Measurements from ENCODE around the gene KCNK7. TPM values are rescaled to one million over a fixed set of nuclear protein-coding genes. Genes with fewer than 3 reads are reported as not detected.
"Not testable (repeated sequence)": the region's sequence is repeated elsewhere in the genome, so short reads cannot be mapped to it uniquely, and the experiment has no call there.

The KCNK7 gene, protein sequence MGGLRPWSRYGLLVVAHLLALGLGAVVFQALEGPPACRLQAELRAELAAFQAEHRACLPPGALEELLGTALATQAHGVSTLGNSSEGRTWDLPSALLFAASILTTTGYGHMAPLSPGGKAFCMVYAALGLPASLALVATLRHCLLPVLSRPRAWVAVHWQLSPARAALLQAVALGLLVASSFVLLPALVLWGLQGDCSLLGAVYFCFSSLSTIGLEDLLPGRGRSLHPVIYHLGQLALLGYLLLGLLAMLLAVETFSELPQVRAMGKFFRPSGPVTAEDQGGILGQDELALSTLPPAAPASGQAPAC
- 0.09 TPM for polyA plus RNA-seq (2012; ENCODE audit: low read depth, missing spikeins)

DNA sequence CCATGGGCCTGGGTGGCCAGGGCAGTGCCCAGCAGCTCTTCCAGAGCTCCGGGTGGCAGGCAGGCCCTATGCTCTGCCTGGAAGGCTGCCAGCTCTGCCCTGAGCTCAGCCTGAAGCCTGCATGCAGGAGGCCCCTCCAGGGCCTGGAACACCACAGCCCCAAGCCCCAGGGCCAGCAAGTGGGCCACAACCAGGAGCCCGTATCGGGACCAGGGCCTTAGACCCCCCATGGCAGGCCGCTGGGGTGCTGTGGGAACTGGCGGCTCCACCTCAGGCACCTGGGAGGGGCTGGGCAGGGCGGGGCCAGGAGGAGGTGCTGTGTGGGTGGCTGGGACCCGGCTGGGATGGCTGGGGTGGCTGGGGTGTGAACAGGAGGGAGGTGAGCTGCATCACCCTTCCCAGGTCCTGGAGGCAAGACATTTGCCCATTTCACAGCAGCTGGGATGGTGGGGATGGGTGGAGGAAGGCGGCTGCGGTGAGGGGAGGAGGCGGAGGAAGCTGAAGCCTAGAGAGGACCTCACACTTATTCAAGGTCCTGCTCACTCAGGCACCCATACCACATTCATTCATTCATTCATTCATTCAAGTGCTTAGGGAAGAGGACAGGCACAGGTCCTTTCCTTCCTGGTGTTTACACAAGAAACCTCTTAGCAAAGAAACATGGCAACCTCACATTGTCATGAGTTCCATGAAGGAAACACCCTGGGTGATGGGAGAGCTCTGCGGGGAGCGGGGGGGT, at the start of gene KCNK7:
TSS of gene KCNK7 (minus strand) at position 258 of the 739 bp plus-strand sequence. CDS start at position 230, 28 bp downstream.
- DNase-seq (ENCODE audit: insufficient read length, low spot score), result no peak
- no peak for FAIRE-seq
- no peak for TF ChIP-seq PAX5 (IDR thresholded peaks at IDR 0.05; ENCODE audit: insufficient read depth, low read length, severe bottlenecking)
- TF ChIP-seq POLR2A (IDR thresholded peaks at IDR 0.05; ENCODE audit: low read depth, low read length), result no peak
- no peak for TF ChIP-seq SPI1 (IDR thresholded peaks at IDR 0.05; ENCODE audit: low read depth, low read length)
- TF ChIP-seq POLR2AphosphoS5 (IDR thresholded peaks at IDR 0.05; ENCODE audit: low read depth, low read length), result no peak
- TF ChIP-seq POU2F2 (IDR thresholded peaks at IDR 0.05; ENCODE audit: low read depth, low read length), result no peak
- TF ChIP-seq TAF1 (IDR thresholded peaks at IDR 0.05; ENCODE audit: low read depth, low read length), result no peak

DNA sequence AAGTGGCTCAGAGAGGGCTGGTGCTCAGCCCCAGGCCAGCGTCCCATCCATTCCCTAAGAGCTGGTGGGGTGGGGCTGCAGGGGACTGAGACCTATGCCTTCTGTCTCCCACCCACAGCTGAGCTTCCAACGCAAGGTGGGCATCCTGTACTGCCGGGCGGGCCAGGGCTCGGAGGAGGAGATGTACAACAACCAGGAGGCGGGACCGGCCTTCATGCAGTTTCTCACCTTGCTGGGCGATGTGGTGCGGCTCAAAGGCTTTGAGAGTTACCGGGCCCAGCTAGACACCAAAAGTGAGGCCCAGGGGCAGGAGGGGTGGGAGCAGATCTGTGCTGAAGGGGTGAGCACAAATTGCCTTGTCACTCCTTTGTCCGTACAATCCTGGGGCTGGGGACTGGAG, 49.2 kb upstream of the KCNK7 start:
- FAIRE-seq (no peak), DNase-seq (ENCODE audit: insufficient read length, low spot score) (no peak)
- TF ChIP-seq POLR2A (IDR thresholded peaks at IDR 0.05; ENCODE audit: low read depth, low read length), result no peak

DNA sequence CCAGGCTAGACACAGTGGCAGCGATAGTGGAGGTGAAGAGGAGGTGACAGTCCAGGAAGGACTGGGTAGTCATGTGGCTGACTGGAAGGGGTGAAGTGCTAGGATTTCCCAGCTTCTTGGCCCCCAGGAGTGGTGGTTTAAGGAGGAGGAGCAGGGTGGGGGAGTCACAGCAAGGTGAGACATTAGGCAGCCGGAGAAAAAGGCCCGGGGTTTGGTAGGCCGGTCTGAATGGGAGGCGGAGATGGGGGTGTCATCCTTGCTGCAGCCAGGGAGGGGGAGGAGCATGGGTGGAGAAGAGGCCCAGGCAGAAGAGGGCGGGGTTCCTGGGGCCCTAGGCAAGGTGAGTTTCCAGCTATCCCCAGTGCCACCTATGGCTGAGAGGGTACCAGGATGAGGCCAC, 48.4 kb upstream of the KCNK7 start:
- TF ChIP-seq POU2F2 (IDR thresholded peaks at IDR 0.05; ENCODE audit: low read depth, low read length) (no peak), POLR2A (IDR thresholded peaks at IDR 0.05; ENCODE audit: low read depth, low read length) (no peak), PAX5 (IDR thresholded peaks at IDR 0.05; ENCODE audit: insufficient read depth, low read length, severe bottlenecking) (no peak), POLR2AphosphoS5 (IDR thresholded peaks at IDR 0.05; ENCODE audit: low read depth, low read length) (no peak), SPI1 (IDR thresholded peaks at IDR 0.05; ENCODE audit: low read depth, low read length) (no peak), TAF1 (IDR thresholded peaks at IDR 0.05; ENCODE audit: low read depth, low read length) (no peak)
- DNase-seq (ENCODE audit: insufficient read length, low spot score) (no peak), FAIRE-seq (no peak)

DNA sequence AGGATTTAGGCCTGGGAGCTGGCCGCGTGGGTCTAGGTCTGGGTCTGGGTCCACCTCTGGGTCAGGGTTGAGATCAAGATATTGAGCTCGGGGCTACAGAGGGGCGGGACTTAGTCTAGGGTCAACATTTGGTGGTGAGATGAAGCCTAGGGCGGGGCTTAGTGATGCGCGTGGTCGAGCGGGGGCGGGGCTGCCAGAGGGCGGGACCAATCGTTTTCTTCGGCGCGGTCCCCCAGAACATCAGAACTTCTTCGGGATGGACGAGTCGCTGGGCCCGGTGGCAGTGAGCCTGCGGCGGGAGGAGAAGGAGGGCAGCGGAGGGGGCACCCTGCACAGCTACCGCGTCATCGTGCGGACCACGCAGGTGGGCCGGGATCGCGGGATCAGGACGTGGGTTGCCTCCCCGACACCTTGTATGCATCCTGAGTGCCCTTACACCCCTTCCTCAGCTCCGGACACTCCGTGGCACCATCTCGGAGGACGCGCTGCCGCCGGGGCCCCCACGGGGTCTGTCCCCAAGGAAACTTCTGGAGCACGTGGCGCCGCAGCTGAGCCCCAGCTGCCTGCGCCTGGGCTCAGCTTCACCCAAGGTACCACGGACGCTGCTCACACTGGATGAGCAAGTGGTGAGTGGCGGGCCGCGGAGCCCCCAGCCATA, 46.5 kb upstream of the KCNK7 start:
- no peak for TF ChIP-seq PAX5 (IDR thresholded peaks at IDR 0.05; ENCODE audit: insufficient read depth, low read length, severe bottlenecking)
- TF ChIP-seq POLR2A (IDR thresholded peaks at IDR 0.05; ENCODE audit: low read depth, low read length), result no peak
- TF ChIP-seq POLR2AphosphoS5 (IDR thresholded peaks at IDR 0.05; ENCODE audit: low read depth, low read length), result no peak
- FAIRE-seq (no peak), DNase-seq (ENCODE audit: insufficient read length, low spot score) (no peak)

DNA sequence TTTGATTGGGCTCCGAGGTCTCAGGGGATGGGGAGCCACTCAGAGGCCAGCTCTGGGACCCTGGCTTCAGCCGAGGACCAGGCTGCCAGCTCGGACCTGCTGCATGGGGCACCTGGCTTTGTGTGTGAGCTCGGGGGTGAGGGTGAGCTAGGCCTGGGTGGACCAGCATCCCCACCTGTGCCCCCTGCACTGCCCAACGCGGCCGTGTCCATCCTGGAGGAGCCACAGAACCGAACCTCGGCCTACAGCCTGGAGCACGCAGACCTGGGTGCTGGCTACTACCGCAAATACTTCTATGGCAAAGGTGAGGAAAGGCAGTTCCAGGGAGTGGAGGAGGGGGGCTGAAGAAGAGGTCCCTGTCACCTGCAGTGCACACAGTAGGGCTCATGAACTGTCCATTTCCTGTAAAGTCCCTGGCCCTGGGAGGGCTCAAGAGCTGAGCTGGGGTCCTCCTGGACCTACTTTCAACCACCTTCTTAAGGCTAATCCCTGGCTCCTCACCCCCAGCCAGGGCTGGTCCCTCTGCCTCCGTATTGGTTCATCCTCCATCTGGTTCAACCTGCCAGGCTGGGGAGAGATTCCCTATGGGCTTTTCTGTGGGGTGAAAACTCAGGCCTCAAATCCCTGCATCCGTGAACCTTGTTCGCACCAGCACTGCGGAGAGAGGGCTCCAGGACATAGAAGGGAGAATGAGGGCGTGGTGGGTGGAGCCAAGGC, 45.9 kb upstream of the KCNK7 start:
- TF ChIP-seq POLR2AphosphoS5 (IDR thresholded peaks at IDR 0.05; ENCODE audit: low read depth, low read length) (no peak), POU2F2 (IDR thresholded peaks at IDR 0.05; ENCODE audit: low read depth, low read length) (no peak), TAF1 (IDR thresholded peaks at IDR 0.05; ENCODE audit: low read depth, low read length) (no peak), PAX5 (IDR thresholded peaks at IDR 0.05; ENCODE audit: insufficient read depth, low read length, severe bottlenecking) (no peak), POLR2A (IDR thresholded peaks at IDR 0.05; ENCODE audit: low read depth, low read length) (no peak), SPI1 (IDR thresholded peaks at IDR 0.05; ENCODE audit: low read depth, low read length) (no peak)
- FAIRE-seq, result no peak
- no peak for DNase-seq (ENCODE audit: insufficient read length, low spot score)

DNA sequence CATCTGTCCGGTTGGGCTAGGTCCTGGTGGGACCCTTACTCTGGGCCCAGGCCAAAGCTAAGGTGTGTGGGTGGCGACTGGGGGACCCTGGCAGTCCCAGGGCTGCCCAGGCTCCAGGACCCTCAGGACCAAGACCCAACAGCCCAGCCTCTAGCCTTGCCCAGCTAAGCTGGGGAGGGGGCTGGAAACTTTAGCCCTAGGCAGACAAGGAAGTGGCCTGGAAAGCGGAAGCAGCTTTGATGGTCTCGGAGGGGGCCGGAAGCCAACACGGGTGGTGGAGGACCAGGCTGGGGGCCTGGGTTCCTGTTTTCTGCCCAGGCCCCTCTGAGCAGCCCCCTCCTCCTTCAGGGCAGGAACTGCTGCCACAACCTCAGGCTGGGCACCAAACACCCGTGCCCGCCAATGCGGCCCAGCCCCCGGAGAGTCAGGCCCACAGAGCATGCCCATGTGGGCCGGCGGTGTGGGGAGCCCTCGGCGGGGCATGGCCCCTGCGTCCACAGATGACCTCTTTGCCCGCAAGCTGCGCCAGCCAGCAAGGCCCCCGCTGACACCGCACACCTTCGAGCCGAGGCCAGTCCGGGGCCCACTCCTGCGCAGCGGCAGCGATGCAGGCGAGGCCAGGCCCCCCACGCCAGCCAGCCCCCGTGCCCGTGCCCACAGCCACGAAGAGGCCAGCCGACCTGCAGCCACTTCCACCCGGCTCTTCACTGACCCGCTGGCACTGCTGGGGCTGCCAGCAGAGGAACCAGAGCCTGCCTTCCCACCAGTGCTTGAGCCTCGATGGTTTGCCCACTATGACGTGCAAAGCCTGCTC, 45.1 kb upstream of the KCNK7 start:
- FAIRE-seq (peak; percentile 59), DNase-seq (ENCODE audit: insufficient read length, low spot score) (no peak)
- TF ChIP-seq POLR2AphosphoS5 (IDR thresholded peaks at IDR 0.05; ENCODE audit: low read depth, low read length), result no peak
- TF ChIP-seq SPI1 (IDR thresholded peaks at IDR 0.05; ENCODE audit: low read depth, low read length), result peak; percentile 82

DNA sequence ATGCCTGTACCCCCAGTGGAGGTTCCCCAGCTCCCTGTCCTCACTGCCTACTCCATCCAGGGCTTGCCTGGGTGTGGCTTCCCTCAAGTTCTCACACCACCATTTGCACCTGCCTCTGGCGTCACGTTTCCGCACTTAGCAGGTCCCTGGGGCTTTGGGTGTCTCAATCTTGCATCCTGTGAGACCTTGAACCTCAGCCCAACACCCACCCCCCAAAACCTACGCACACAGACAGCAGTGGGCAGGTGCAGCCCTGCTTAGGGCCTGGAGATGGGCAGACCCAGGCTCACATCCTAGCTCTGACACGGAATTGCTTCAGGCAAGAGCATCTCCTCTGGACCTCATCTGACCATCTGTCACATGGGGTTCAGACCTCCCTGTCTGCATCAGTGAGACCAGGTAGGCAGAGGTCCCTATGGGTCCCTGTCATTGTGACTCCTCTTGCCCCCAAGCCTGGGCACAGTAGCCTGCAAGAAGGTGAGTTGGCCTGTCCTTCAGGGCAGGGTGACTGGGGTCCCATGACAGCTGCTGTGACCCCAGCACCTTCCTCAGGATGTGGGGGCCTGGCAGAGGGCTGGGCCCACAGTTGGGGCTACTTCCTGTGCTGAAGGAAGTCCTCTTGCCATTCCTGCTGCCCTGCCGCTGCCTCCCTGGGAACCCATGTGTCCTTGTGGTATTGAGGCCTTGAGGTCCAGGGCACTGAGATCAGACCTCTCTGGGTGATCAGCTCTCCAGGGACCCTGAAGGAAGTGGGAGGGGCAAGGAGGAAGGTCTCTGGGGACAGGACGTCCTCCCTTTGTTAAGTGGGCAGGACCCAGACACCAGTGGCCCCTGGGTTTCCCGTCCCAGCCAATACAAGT, 44.3 kb upstream of the KCNK7 start:
- TF ChIP-seq SPI1 (IDR thresholded peaks at IDR 0.05; ENCODE audit: low read depth, low read length), result 0 out of 2 replicates have a peak, but pooled peaks have one; percentile 19
- 0 out of 2 replicates have a peak, but pooled peaks have one; percentile 16 for TF ChIP-seq POU2F2 (IDR thresholded peaks at IDR 0.05; ENCODE audit: low read depth, low read length)
- TF ChIP-seq POLR2A (IDR thresholded peaks at IDR 0.05; ENCODE audit: low read depth, low read length), result peak; percentile 52; the same call in 1 of the 2 replicates
- 0 out of 2 replicates have a peak, but pooled peaks have one; percentile 3 for TF ChIP-seq TAF1 (IDR thresholded peaks at IDR 0.05; ENCODE audit: low read depth, low read length)
- TF ChIP-seq PAX5 (IDR thresholded peaks at IDR 0.05; ENCODE audit: insufficient read depth, low read length, severe bottlenecking), result no peak
- DNase-seq (ENCODE audit: insufficient read length, low spot score) (peak; percentile 68), FAIRE-seq (peak; percentile 93)

DNA sequence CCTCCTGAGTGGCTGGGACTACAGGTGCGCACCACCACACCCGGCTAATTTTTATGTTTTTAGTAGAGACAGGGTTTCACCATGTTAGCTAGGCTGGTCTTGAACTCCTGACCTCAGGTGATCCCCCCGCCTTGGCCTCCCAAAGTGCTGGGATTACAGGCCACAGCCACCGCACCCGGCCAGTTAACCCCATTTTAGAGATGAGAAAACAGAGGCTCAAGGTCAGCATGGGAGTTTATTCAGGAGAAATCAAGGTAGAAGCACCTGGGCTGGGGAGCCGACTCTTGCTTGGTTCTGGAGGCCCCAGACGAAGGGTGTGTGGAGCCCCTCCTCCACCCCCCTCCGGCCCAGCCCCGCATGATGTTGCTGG, 43.6 kb upstream of the KCNK7 start:
- DNase-seq (ENCODE audit: insufficient read length, low spot score); FAIRE-seq: not testable (repeated sequence)

Data from GM12891 (cell line).